GM12872 (cell line): Measurements from ENCODE around the gene MRPL2.

Experiments
- TF ChIP-seq, protein P1 (sequence below): IDR thresholded peaks from 3 replicates; pipeline ENCODE4 v1.5.1; 2011; ENCODE audit warnings: low read depth, mild to moderate bottlenecking, low read length, moderate library complexity; ENCODE audit not compliant: insufficient read depth

MRPL2 gene

DNA sequence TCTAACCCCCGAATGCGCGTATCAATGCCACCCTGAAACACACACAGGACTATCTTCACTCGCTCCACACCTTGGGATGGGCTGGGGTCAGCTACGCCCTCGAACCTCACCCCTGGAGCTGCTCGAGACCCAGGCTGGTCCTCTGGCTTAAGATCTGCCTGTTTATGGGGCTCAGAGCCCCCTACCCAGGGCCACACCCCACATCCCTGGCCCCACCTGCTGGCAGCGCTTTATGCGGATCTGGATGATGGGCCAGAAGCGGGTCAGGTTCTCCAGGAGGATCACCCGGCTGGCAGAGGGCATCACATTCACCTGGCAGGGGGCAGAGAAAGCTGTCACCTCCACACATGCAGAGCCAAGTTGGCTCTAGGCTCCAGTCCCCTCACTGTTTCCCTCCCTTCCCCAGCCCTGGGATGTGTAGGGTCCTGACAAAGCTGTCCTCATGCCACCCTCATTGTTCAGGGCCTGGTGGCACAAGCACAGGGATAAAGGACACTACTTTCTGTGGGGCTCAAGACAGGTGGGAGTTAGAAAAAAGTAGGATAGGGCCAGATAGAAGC, 13.8 kb downstream of the MRPL2 start:
- TF ChIP-seq, protein P1, sequence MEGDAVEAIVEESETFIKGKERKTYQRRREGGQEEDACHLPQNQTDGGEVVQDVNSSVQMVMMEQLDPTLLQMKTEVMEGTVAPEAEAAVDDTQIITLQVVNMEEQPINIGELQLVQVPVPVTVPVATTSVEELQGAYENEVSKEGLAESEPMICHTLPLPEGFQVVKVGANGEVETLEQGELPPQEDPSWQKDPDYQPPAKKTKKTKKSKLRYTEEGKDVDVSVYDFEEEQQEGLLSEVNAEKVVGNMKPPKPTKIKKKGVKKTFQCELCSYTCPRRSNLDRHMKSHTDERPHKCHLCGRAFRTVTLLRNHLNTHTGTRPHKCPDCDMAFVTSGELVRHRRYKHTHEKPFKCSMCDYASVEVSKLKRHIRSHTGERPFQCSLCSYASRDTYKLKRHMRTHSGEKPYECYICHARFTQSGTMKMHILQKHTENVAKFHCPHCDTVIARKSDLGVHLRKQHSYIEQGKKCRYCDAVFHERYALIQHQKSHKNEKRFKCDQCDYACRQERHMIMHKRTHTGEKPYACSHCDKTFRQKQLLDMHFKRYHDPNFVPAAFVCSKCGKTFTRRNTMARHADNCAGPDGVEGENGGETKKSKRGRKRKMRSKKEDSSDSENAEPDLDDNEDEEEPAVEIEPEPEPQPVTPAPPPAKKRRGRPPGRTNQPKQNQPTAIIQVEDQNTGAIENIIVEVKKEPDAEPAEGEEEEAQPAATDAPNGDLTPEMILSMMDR: no peak

DNA sequence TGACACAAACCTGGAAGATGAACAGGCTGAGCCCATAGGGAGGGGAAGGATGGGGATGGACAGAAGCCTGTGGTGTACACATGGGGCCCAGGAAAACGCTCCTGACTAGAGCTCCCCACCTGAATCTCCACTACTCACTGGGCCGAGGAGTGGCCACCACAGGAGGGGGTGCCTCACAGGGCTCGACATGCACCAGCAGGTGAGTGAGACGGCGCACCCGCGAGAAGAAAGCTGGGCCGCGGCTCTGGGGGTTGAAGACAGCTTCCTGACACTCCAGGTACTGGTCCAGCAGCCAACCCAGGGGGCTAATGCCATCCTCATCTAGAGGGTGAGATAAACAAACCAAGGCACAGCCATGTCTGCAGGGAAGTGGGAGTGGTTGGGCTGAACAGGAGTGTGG, 15.9 kb downstream of the MRPL2 start:
- TF ChIP-seq, protein P1: no peak

DNA sequence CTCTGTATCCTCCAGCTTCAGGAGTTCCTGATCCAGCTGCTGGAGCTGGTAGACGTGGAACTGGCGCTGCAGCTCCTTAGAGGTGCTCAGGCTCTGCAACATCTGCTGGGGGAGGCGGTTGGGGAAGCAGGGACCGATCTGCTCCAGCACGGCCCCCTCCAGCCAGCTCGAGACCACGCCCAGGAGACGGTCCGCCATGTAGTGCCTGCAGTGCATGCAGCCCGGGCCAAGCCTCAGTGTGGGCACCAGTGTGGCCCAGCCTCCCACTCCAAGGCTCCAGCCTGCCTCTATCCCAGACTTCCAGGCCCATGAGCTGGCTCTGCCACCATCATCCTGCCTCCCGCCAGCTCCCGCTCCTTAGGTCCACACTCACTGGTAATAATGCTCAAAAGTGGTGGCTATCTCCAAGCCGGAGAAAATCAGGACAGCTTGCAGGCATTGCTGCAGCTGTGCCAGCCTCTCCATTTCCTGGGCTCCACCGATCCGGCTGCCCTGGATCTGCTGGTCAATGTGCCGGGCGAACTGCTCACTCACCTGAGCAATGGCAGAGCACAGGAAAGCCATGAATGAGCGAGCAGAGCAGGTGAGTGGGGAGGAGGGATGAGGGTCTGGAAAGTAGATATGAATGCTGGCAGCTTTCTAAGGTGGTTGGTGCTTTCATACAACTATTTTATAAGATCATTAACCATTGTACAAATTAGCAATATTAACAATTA, 18.5 kb downstream of the MRPL2 start:
- TF ChIP-seq, protein P1: no peak

DNA sequence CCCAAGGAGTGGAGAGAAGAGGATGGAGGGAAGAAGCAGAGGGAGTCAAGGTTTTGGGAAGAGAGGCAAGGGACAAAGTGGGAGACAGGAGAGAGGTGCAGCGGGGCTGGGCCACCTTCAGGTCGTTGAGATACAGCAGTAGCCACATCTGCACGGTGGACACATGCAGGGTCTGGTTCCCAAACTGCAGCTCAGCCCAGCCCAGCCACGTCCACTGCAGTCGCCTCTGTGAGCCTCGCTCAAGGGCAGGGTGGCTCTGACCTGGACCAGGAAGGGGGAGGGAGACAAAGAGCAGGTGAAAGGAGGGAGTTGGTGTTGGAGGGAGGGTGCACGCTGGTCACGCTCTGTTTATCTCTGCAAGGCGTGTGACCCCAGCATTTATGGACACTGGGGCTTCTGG, 20.5 kb downstream of the MRPL2 start:
- TF ChIP-seq, protein P1: no peak

DNA sequence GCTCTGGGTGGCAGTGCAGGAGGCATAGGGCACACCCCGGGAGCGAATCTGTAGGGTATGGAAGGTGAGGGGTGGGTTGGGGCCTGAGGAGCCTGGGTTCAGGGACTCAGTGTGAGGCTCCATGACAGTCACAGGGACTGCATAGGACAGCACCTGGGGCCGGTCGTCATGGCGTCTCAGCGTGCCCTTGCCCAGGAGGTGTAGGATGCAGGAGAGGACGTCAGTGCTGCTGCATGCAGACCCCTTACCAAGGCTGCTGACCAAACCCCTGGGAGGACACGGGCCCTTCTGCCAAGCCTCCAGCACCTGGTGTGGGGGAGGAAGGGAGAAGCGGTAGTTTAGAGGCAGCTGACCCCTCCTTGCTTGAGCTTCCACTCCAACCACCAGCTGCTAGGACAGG, 21.5 kb downstream of the MRPL2 start:
- TF ChIP-seq, protein P1: no peak

DNA sequence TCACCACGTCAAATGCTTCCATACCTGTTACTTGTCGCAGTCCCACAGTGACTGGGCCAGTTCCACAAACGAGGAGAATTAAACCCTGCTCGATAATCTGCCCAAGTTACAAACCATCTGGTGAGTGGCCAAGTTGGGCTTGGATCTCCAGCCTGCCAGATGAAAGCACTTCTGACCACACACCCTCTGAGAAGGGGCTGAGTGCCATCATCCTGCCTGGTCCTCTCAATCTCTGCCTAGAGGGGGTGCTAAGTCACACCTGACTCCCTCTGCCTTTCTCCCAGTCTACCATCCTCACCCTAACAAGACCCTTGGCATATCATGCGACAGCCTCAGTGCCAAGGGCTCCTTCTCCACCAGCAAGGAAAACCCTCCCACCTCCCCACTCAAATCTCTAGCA, 22.0 kb downstream of the MRPL2 start:
- TF ChIP-seq, protein P1: no peak

DNA sequence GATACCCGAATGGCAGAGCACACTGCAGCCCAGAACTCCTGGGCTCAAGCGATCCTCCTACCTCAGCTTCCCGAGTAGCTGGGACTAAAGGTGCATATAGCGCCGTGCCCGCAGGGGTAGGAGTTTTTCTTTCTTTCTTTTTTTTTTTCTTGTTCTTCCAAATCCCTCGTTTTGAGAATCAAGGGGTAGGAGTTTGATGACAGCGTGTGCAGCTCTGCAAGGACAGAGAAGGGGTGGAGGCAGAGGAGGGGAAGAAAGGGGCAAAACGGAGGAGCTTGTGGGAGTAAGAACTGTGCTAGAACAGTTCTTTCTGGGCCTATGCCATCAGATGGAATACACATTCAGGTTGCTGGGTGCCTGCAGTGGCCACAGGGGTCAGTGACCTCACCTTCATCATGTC, 22.5 kb downstream of the MRPL2 start:
- TF ChIP-seq, protein P1: no peak
